Stimulated activated CD4-positive, alpha-beta T cell treated with anti-CD3 and anti-CD28 coated beads, TNF-alpha, amount 100 ng/mL, for 1 hour (primary cell): ENCODE data around the gene ECD.

ENCODE experiments used
- DNase-seq, 3 donors: peaks; one replicate each; pipeline ENCODE4 v3.0.0-alpha.2; 2020; ENCODE audit warnings: low read depth in 3 of 3, low spot score in 1 of 3

ECD gene

GRCh38 chr10:73167783-73168464 lies at the start of gene ECD, which contains the start of gene FAM149B1:
TSS of gene ECD (minus strand) at chr10:73168008. CDS start at chr10:73163937, 4,071 bp downstream.
TSS of gene FAM149B1 (plus strand) at chr10:73168119. CDS start at chr10:73168340, 221 bp downstream.
- peak; percentile 60 to 88 (median 72) for DNase-seq

GRCh38 chr10:73215749-73216148 lies 47.9 kb upstream of the ECD start:
- DNase-seq: no peak

- no peak for DNase-seq
Observed at GRCh38 chr10:73211106-73211811, 43.5 kb upstream of the ECD start.

DNA sequence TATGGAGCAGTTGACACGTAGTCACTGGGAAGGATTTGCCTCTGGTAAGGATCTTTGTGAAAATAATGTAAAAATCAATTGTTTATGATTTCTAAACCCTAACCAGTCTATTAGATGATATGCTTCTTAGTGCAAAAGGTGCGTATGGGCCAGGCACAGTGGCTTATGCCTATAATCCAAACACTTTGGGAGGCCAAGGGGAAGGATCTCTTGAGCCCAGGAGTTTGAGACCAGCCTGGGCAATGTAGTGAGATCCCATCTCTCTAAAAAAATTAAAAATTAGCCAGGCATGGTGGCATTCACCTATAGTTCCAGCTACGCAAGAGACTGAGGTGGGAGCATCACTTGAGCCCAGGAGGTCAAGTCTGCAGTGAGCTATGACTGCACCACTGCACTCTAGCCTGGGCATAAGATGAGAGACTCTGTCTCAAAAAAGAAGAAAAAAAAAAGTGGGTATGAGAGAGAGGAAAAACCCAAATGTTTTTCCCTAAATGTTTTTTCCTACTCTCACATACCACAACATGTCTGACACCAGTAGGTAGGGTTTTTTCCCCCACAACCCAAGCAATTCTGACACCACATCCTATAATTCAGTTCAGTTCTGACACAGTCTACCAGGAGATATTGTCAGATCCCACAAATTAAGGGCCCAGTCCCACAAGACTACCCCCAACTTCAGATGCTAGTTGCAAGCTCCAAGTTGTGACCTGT lies 42.7 kb upstream of the ECD start:
- DNase-seq: no peak

DNA sequence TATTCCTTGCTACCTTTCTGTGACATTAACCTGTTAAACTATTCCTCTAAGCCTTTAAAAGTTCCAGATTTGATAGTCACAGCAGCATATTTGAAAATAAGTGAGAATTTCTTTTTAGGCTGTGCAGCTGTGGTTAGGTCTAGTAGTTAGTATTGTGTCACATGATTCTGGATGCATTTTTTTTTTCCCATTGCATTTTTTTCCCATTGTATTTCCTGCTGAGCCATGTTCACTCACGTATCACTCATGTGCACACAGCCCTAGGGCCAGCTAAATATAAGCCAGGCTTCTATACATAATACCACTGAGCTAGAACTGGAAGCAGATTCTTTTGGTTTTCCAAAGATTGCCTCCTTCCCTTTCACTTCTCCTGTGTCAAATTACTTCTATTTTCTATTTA lies 41.9 kb upstream of the ECD start:
- no peak for DNase-seq

DNA sequence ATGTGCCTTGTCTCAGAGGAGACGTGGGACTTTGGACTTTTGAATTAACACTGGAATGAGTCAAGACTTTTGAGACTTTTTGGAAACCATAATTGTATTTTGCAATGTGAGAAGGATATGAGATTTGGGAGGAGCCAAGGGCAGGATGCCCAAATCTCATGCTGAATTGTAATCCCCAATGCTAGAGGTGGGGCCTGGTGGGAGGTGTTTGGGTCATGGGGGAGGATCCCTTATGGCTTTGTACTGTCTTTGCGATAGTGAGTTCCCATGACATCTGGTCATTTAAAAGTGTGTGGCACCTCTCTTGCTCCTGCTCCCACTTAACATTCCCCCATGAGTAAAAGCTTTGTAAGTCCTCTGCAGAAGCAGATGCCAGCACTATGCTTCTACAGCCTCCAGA lies 40.1 kb upstream of the ECD start:
- no peak for DNase-seq

- no peak for DNase-seq
Observed at GRCh38 chr10:73206385-73206784, 38.6 kb upstream of the ECD start.

- no peak for DNase-seq
Observed at GRCh38 chr10:73205890-73206289, 38.1 kb upstream of the ECD start.

DNA sequence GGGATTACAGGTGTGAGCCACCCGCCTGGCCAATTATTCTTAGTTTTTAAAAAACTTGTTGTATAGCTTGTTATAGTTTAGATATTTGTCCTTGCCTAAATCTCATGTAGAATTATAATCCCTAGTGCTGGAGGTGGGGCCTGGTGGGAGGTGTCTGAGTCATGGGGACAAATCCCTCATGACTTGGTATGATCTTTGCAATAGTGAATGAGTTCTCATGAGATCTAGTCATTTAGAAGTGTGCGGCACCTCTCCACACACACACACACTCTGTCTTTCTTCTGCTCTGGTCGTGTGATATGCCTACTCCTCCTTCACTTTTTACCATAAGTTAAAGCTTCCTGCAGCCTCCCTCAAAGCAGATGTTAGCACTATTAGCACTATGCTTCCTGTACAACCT lies 37.3 kb upstream of the ECD start:
- no peak for DNase-seq

GRCh38 chr10:73190188-73190587 lies 22.4 kb upstream of the ECD start:
- no peak for DNase-seq

- DNase-seq: no peak
Observed at GRCh38 chr10:73186266-73186665, 18.5 kb upstream of the ECD start.

GRCh38 chr10:73183667-73184281 lies 16.0 kb upstream of the ECD start:
- no peak for DNase-seq

DNA sequence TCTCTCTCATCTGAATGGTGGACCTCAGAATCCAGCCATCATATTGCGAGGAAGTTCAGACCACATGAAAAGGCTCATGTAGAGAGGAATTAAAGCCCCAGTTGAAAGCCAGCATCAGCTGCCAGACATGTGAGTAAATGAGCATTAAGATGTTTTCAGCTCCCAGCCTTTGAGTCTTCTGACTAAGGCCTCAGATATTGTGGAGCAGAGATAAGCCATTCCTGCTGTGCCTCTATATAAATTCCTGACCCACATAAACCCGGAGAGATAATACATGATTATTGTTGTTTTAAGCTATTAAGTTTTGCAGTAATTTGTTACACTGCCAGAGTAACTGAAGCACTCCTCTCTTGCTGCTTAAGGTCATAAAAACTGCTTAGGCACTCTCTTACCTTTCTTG lies 14.8 kb upstream of the ECD start:
- no peak for DNase-seq

- no peak for DNase-seq
Observed at GRCh38 chr10:73174148-73174925, 6.5 kb upstream of the ECD start.

GRCh38 chr10:73172867-73173266 lies 5.1 kb upstream of the ECD start:
- no peak for DNase-seq

- no peak for DNase-seq
Observed at GRCh38 chr10:73169320-73169719, 1.5 kb upstream of the ECD start.

- DNase-seq: no peak
Observed at GRCh38 chr10:73168465-73168803, 626 bp upstream of the ECD start.

DNA sequence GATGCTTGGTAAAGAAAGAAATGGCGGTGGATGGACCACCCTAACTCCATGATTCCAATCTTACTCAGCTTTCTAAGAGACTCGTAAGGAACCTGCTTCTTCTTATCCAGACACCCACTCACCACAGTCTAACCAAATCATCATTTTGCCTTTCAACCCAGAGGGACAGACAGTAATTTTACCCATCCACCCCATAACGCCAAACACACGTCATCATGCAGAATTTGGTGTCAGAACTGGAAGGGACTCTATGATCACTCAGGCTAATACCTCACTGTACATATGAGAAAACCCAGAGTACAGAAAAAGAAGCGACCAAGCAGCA lies 388 bp downstream of the ECD start:
- no peak for DNase-seq

DNA sequence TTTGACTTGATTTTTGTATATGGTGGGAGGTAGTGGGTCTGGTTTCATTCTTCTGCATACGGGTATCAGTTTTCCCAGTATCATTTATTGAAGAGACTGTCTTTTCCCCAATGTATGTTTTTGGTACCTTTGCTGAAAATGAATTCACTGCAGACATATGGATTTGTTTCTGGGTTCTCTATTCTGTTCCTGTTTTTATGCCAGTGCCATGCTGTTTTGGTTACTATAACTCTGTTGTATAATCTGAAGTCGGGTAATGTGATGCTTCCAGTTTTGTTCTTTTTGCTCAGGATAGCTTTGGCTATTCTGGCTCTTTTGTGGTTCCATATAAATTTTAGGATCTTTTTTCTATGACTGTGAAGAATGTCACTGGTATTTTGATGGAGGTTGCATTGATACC lies 836 bp downstream of the ECD start:
- DNase-seq: no peak

DNA sequence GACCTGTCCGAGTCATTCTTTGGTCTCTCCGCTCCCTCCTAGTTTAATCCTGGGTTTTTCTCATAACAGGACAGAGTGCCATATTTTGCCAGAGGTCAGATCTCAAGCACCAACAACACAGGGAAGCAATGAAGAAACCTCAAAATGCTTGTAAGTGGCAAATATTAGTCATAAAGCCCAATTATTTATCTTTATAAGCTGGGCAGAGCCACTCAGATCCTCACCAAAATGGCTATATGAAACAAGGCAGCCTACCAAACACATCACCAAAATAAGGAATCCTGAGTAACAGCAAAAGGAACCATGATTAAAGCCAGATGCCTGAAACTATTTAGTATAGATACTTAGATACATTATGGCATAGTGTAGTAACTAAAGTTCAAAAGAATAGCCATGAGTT lies 4.7 kb downstream of the ECD start:
- no peak for DNase-seq

DNA sequence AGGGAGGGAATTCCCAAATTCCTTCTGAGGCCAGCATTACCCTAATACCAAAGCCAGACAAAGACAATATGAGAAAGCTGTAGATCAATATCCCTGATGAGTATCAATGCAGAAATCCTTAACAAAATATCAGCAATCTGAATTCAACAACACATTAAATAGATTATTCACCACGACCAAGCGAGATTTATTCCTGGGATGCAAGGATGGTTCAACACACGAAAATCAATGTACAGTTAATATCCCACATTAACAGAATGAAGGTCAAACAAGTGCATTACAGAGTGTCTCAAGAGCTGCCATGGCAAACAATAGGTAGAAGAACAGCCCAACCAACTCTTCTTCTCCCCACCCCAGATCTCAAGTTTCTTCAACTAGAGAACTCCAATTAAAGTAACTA lies 6.1 kb downstream of the ECD start:
- no peak for DNase-seq
